Kidney (tissue), 14 donors: Measurements from ENCODE around the gene BSCL2. TPM values are rescaled to one million over a fixed set of nuclear protein-coding genes. Genes with fewer than 3 reads are reported as not detected.
A peak's percentile ranks its signal among the peaks of the same experiment; 100 is the strongest.

ENCODE experiments used
- DNase-seq, 5 donors: peaks; one replicate each; pipeline ENCODE4 v3.0.0-alpha.2; 2013 to 2020
- FAIRE-seq: peaks from 2 replicates; lab custom pipeline; 2012; peaks lifted over from hg19 to GRCh38; lab: Jason Lieb, UNC
- H3K27ac ChIP-seq, 2 donors: one replicate each; pipeline ENCODE4 v1.7.0; 2013; ENCODE audit warnings: low read depth in 2 of 2, low read length in 2 of 2, inconsistent platforms in 1 of 2
- H3K27me3 ChIP-seq: one replicate; pipeline ENCODE4 v1.7.1; 2013; ENCODE audit warnings: low read length, inconsistent platforms; ENCODE audit not compliant: control insufficient read depth, insufficient read depth
- H3K36me3 ChIP-seq, 3 donors: one replicate each; pipeline versions ENCODE4 v1.7.0 to v1.7.1; 2013; ENCODE audit warnings: low read length in 3 of 3, control low read depth in 1 of 3, inconsistent platforms in 1 of 3; ENCODE audit not compliant: insufficient read depth in 3 of 3, control insufficient read depth in 2 of 3
- H3K4me1 ChIP-seq, 3 donors: one replicate each; pipeline versions ENCODE4 v1.7.0 to v1.7.1; 2013; ENCODE audit warnings: low read length in 3 of 3, inconsistent platforms in 1 of 3, low read depth in 1 of 3; ENCODE audit not compliant: control insufficient read depth in 2 of 3, insufficient read depth in 2 of 3
- H3K4me3 ChIP-seq, 3 donors: one replicate each; pipeline versions ENCODE4 v1.7.0 to v1.8.1; 2013; ENCODE audit warnings: low read length in 3 of 3, control low read depth in 1 of 3, inconsistent platforms in 1 of 3
- H3K9ac ChIP-seq, 3 donors: one replicate each; pipeline versions ENCODE4 v1.7.0 to v1.7.1; 2013; ENCODE audit warnings: low read length in 3 of 3, control low read depth in 1 of 3, inconsistent platforms in 1 of 3
- H3K9me3 ChIP-seq, 3 donors: one replicate each; pipeline versions ENCODE4 v1.7.0 to v1.7.1; 2013; ENCODE audit warnings: low read length in 3 of 3, control low read depth in 1 of 3, inconsistent platforms in 1 of 3; ENCODE audit not compliant: control insufficient read depth in 2 of 3, insufficient read depth in 1 of 3
- intact Hi-C: fragments of 100-400 bp; cut with DNase I; formaldehyde crosslinking; loops from one replicate; pipeline ENCODE4 v1.11.1; 2022
- polyA plus RNA-seq: library from polyadenylated mRNA; stranded (reverse); fragments of 350-450 nt; fragmentation: Illumina TruSeq; extraction: RNeasy Lipid Tissue Mini Kit (QIAGEN cat#74804); gene quantifications from one replicate; pipeline ENCODE4 v1.2.3, GENCODE V29; 2014; ENCODE audit warnings: low read depth, low replicate concordance; ENCODE audit not compliant: insufficient read depth
- total RNA-seq: library from RNA; stranded (reverse); fragmentation: NEBNext Ultra II Directional; extraction: Animal tissue kit (Norgen Biotek cat#: 25700); gene quantifications from one replicate; pipeline ENCODE4 v1.2.1, GENCODE V29; 2021
- TF ChIP-seq, protein P1 (sequence below): IDR thresholded peaks from 3 replicates; pipeline ENCODE4 v1.5.1; 2012; ENCODE audit warnings: mild to moderate bottlenecking, moderate library complexity, borderline replicate concordance; ENCODE audit not compliant: insufficient read depth; ENCODE audit errors: extremely low read depth
- donor health status: control.
- donor health status: control.
- donor health status: control.
- donor health status: control.
- donor health status: control.
- donor health status: DM: yes; HTN: yes; CAD: no.
- donor health status: Normal renal cell carcinoma (clear cell type).

BSCL2 gene
- total and polyA plus RNA-seq, 2 donors from 2014 or later, result 93.2 to 249 TPM

DNA sequence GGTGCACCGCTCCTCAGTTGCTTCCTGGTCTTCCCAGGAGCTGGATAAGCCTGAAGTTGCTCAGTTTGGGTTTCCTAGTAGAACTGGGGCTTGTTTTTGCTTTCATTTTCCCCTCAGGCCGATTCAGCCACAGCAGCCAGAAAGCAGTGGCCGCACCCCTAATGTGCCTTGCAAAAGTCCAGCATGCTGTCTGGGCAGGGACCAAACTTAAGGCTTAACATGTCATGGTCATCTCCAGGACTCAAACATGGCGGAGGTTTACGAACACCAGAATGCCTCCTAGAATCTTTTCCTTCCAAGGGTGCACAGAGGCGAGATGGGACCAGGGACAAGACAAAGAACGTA is 2.7 kb upstream of the BSCL2 start:
- H3K9me3 ChIP-seq, result no peaks in the 10 kb centered on the region
- no peaks in the 10 kb centered on the region for H3K27me3 ChIP-seq
- TF ChIP-seq, protein P1, sequence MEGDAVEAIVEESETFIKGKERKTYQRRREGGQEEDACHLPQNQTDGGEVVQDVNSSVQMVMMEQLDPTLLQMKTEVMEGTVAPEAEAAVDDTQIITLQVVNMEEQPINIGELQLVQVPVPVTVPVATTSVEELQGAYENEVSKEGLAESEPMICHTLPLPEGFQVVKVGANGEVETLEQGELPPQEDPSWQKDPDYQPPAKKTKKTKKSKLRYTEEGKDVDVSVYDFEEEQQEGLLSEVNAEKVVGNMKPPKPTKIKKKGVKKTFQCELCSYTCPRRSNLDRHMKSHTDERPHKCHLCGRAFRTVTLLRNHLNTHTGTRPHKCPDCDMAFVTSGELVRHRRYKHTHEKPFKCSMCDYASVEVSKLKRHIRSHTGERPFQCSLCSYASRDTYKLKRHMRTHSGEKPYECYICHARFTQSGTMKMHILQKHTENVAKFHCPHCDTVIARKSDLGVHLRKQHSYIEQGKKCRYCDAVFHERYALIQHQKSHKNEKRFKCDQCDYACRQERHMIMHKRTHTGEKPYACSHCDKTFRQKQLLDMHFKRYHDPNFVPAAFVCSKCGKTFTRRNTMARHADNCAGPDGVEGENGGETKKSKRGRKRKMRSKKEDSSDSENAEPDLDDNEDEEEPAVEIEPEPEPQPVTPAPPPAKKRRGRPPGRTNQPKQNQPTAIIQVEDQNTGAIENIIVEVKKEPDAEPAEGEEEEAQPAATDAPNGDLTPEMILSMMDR, result no peak
- intact Hi-C loops, result no loop called here
- no peak for DNase-seq
- peak overlapping the region; percentile 60 to 91 (median 82) for H3K4me3 ChIP-seq
- H3K36me3 ChIP-seq, result peaks cover 8 to 30% (median 10%) of the 10 kb centered on the region in 3 donors
- peak overlapping the region; percentile 25 to 90 (median 81) for H3K9ac ChIP-seq
- no peak for FAIRE-seq
- peak overlapping the region; percentile 89 to 97 for H3K27ac ChIP-seq
- peaks cover 0 to 35% (median 30%) of the 10 kb centered on the region in 3 donors for H3K4me1 ChIP-seq

DNA sequence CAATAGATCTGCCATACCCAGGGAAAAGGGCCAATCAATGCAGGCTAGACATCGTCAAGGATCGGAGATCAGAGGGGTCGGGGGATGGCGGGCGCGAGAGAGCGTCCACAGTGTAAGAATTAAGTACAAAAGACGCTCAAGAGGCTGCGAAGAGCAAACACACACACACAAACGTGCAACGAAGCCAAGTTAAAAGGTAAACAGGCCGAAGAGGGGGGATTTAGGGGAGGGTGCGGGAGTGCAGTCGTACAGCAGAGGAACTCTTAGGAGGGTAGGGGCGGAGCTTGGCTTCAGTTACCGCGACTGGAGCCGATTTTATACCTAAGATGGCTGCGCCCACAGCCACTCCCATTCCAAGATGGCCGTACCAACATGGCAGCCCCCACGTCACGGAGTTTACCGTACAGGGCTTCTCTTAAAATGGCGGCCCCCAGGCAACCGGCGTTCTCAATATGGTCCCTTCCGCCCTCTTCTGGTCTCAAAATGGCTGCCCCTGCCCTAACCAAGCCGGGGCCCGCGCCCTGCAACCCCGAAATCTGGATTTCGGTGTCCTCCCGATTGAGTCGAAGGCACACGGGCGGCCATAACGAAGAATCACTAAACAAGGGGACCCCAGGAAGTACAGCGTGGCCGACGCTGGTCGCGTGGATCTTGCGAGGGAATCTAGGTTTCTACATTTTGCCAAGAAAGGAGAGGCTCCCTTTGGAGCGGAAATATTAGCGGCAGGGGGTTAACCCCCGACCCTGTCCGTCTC is 2.2 kb upstream of the BSCL2 start:
- H3K27me3 ChIP-seq, result no peaks in the 10 kb centered on the region
- H3K9me3 ChIP-seq, result no peaks in the 10 kb centered on the region
- peak overlapping the region; percentile 87 to 91 (median 88) for H3K4me3 ChIP-seq
- DNase-seq, result peak; percentile 98 to 99 (median 99)
- H3K27ac ChIP-seq, result peak overlapping the region; percentile 89 to 97
- peaks cover 0 to 37% (median 30%) of the 10 kb centered on the region in 3 donors for H3K4me1 ChIP-seq
- peaks cover 6 to 26% (median 6%) of the 10 kb centered on the region in 3 donors for H3K36me3 ChIP-seq
- TF ChIP-seq, protein P1, result peak; percentile 10
- FAIRE-seq, result peak; percentile 51
- peak overlapping the region; percentile 83 to 98 (median 92) for H3K9ac ChIP-seq
- intact Hi-C loops, result no loop called here

DNA sequence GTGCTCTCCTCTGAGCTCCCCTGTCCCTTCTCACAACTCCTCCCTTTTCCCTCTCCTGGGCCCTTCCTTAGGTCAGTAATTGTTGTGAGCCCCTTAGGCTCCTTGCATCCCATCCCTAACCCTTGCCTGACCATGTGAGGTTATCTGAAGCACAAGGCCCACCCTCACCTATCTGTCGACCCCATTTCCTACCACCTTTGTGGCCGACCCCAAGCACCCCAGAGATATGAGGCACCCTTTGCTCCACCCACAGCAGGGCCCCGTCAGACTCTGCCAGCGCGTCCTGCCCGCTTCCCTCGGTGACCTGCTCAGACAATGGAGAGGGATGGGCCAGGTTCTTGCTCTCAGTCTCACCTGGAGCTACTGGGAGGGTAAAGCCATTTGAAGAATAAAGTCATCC is 1.6 kb upstream of the BSCL2 start:
- intact Hi-C loops, result no loop called here
- TF ChIP-seq, protein P1, result no peak
- Histone ChIP-seq H3K36me3 (peaks cover 3 to 21% (median 6%) of the 10 kb centered on the region in 3 donors), H3K27ac (peak overlapping the region; percentile 89 to 93), H3K27me3 (no peaks in the 10 kb centered on the region), H3K9me3 (no peaks in the 10 kb centered on the region), H3K9ac (peak overlapping the region; percentile 83 to 98 (median 92)), H3K4me1 (peaks cover 0 to 37% (median 30%) of the 10 kb centered on the region in 3 donors), H3K4me3 (peak overlapping the region; percentile 87 to 91 (median 88))
- peak in 2 of 5 donors; percentile 22 to 82 for DNase-seq
- FAIRE-seq, result no peak
